SK-N-SH (cell line): ENCODE measurements around the gene RIPOR2. TPM values are rescaled to one million over a fixed set of nuclear protein-coding genes. Genes with fewer than 3 reads are reported as not detected.

Source experiments
- CTCF ChIA-PET: fragments of 300-600, 350-600 bp; formaldehyde crosslinking; extraction: SDS; loops from one replicate; lab custom pipeline; 2021; lab: Yijun Ruan, JAX
- POLR2A ChIA-PET: fragments of 350-600 bp; sonication (Branson Sonifier 250); formaldehyde crosslinking; extraction: SDS; loops from one replicate; lab custom pipeline; 2020; ENCODE audit warnings: antibody characterized with exemption, inconsistent platforms; lab: Yijun Ruan, JAX
- DNase-seq: peaks from one replicate; pipeline ENCODE4 v3.0.0; 2012
- H2AFZ ChIP-seq: fragments of 200-600 bp; sonication (generic); 2 replicates; pipeline ENCODE4 v1.8.1; 2016; ENCODE audit warnings: antibody characterized with exemption, mild to moderate bottlenecking, low read depth
- H3F3A ChIP-seq: fragments of 200-600 bp; sonication (generic); replicated peaks from 2 replicates; pipeline ENCODE3; 2016; ENCODE audit warnings: antibody characterized with exemption, mild to moderate bottlenecking; ENCODE audit not compliant: insufficient read depth
- H3K27ac ChIP-seq, 2 experiments: fragments of 200-500 bp in 1 of 2; fragments of 200-600 bp in 1 of 2; sonication (Bioruptor generic) in 1 of 2; sonication (generic), shearing (Covaris generic) in 1 of 2; 2 replicates each; pipeline versions ENCODE4 v1.5.1 to v1.6.1; 2014 to 2016; ENCODE audit warnings: low read depth in 2 of 2, inconsistent platforms in 1 of 2, low read length in 1 of 2, mild to moderate bottlenecking in 1 of 2, mixed read lengths in 1 of 2
- H3K27me3 ChIP-seq: fragments of 200-600 bp; sonication (generic), shearing (Covaris generic); 2 replicates; pipeline ENCODE4 v1.6.1; 2016; ENCODE audit warnings: mixed run types; ENCODE audit not compliant: insufficient read depth
- H3K36me3 ChIP-seq, 2 experiments: fragments of 200-500 bp in 1 of 2; fragments of 200-600 bp in 1 of 2; sonication (Bioruptor generic) in 1 of 2; sonication (generic) in 1 of 2; replicated peaks in 1 of 2; 2 replicates each; pipeline versions ENCODE3 to v1.5.1; 2014 to 2016; ENCODE audit warnings: low read length in 1 of 2, mild to moderate bottlenecking in 1 of 2; ENCODE audit not compliant: insufficient read depth in 2 of 2, control insufficient read depth in 1 of 2
- H3K4me1 ChIP-seq, 2 experiments: fragments of 200-500 bp in 1 of 2; fragments of 200-600 bp in 1 of 2; sonication (Bioruptor generic) in 1 of 2; sonication (generic), shearing (Covaris generic) in 1 of 2; 2 replicates each; pipeline versions ENCODE4 v1.5.1 to v1.6.1; 2014 to 2016; ENCODE audit warnings: low read depth in 1 of 2, low read length in 1 of 2, mixed run types in 1 of 2; ENCODE audit not compliant: insufficient read depth in 2 of 2, control insufficient read depth in 1 of 2
- H3K4me2 ChIP-seq: fragments of 200-600 bp; sonication (generic), shearing (Covaris generic); 2 replicates; pipeline ENCODE4 v1.6.1; 2017; ENCODE audit warnings: mixed run types
- H3K4me3 ChIP-seq, 2 experiments: fragments of 200-500 bp in 1 of 2; fragments of 200-600 bp in 1 of 2; sonication (Bioruptor generic) in 1 of 2; sonication (generic), shearing (Covaris generic) in 1 of 2; 2 replicates each; pipeline versions ENCODE4 v1.5.1 to v1.8.1; 2014 to 2016; ENCODE audit warnings: low read depth in 2 of 2, inconsistent platforms in 1 of 2, low read length in 1 of 2, mild to moderate bottlenecking in 1 of 2, mixed read lengths in 1 of 2, moderate library complexity in 1 of 2
- H3K79me2 ChIP-seq: fragments of 200-600 bp; sonication (generic); 2 replicates; pipeline ENCODE4 v1.8.1; 2017; ENCODE audit warnings: mild to moderate bottlenecking; ENCODE audit not compliant: insufficient read depth
- H3K9ac ChIP-seq: fragments of 200-600 bp; sonication (generic); 2 replicates; pipeline ENCODE4 v1.6.1; 2017; ENCODE audit warnings: mixed run types
- H3K9me2 ChIP-seq: fragments of 200-600 bp; sonication (generic); 2 replicates; pipeline ENCODE4 v1.6.1; 2017; ENCODE audit warnings: mixed run types
- H3K9me3 ChIP-seq: fragments of 200-600 bp; sonication (generic); 2 replicates; pipeline ENCODE4 v1.6.1; 2017; ENCODE audit warnings: mixed run types, mild to moderate bottlenecking, moderate library complexity
- H4K20me1 ChIP-seq: fragments of 200-600 bp; sonication (generic); 2 replicates; pipeline ENCODE4 v1.6.1; 2017; ENCODE audit warnings: mild to moderate bottlenecking, mixed run types; ENCODE audit not compliant: insufficient read depth
- CHD2 ChIP-seq: fragments of 150-350 bp; IDR thresholded peaks from 2 replicates; pipeline ENCODE4 v1.6.1; 2018; ENCODE audit warnings: low read length; ENCODE audit not compliant: partially characterized antibody
- ELF1 ChIP-seq: IDR thresholded peaks from 2 replicates; pipeline ENCODE4 v1.4.0; 2012
- EP300 ChIP-seq, 2 experiments: IDR thresholded peaks; 2 replicates each; pipeline versions ENCODE4 v1.4.0 to v1.6.1; 2012; ENCODE audit warnings: borderline replicate concordance in 1 of 2, low read depth in 1 of 2, low read length in 1 of 2
- EZH2phosphoT487 ChIP-seq: fragments of 200-600 bp; sonication (generic); IDR thresholded peaks from 2 replicates; pipeline ENCODE4 v1.6.1; 2017; ENCODE audit warnings: low read depth, mixed run types, mild to moderate bottlenecking, antibody characterized with exemption, moderate library complexity, borderline replicate concordance
- FOXJ3 ChIP-seq: sonication (generic); formaldehyde crosslinking; IDR thresholded peaks from 2 replicates; pipeline ENCODE4 v1.5.1; 2020; ENCODE audit warnings: mild to moderate bottlenecking, missing genetic modification reagents
- GABPA ChIP-seq: IDR thresholded peaks from 2 replicates; pipeline ENCODE4 v1.4.0; 2012; ENCODE audit warnings: low read depth, mild to moderate bottlenecking
- JUND ChIP-seq: IDR thresholded peaks from 2 replicates; pipeline ENCODE4 v1.4.0; 2012
- RCOR1 ChIP-seq: fragments of 150-350 bp; IDR thresholded peaks from 2 replicates; pipeline ENCODE4 v1.6.1; 2017; ENCODE audit warnings: antibody characterized with exemption, low read length
- SIN3A ChIP-seq: IDR thresholded peaks from 2 replicates; pipeline ENCODE4 v1.6.1; 2012; ENCODE audit warnings: low read depth, mild to moderate bottlenecking, low read length, moderate library complexity, borderline replicate concordance
- SMC3 ChIP-seq: IDR thresholded peaks from 2 replicates; pipeline ENCODE4 v1.6.1; 2012; ENCODE audit warnings: low read depth, low read length, improper control_type of control experiment
- TEAD4 ChIP-seq: IDR thresholded peaks from 2 replicates; pipeline ENCODE4 v1.4.0; 2012; ENCODE audit warnings: mild to moderate bottlenecking, borderline replicate concordance; ENCODE audit not compliant: insufficient read depth
- USF2 ChIP-seq: fragments of 150-350 bp; IDR thresholded peaks from 2 replicates; pipeline ENCODE4 v1.6.1; 2017; ENCODE audit warnings: antibody characterized with exemption, low read length, low read depth, borderline replicate concordance
- YY1 ChIP-seq: IDR thresholded peaks from 2 replicates; pipeline ENCODE4 v1.4.0; 2012; ENCODE audit warnings: low read depth, mild to moderate bottlenecking
- WGBS: methylation state at CpG from one replicate; pipeline ENCODE4 v1.1.6; 2017; ENCODE audit warnings: low lambda C conversion rate; 5-methylcytosine and 5-hydroxymethylcytosine counted together
- polyA plus RNA-seq, 3 experiments: library from polyadenylated mRNA; depleted of rRNA; stranded (reverse); fragments of >200 nt; gene quantifications; 2 replicates each; pipeline ENCODE4 v1.2.3, GENCODE V29; 2012
- TF ChIP-seq, protein P1 (sequence below): IDR thresholded peaks from 2 replicates; pipeline ENCODE4 v1.6.1; 2012; ENCODE audit warnings: mild to moderate bottlenecking, low read depth, low read length, moderate library complexity
- TF ChIP-seq, protein P2 (sequence below): IDR thresholded peaks from 2 replicates; pipeline ENCODE4; 2012

Gene RIPOR2
- polyA plus RNA-seq, 1 of the 3 experiments (the other 2 are of a cell fraction), result 0.05 TPM

GRCh38 chr6:24833711-24834386, 101.9 kb downstream of the RIPOR2 start:
- Histone ChIP-seq H4K20me1 (no peaks in the 10 kb centered on the region), H3K4me1 (peaks cover 0 to 12% of the 10 kb centered on the region in 2 experiments; a peak in 2 of 4 replicates), H3K27me3 (no peaks in the 10 kb centered on the region), H3K4me3 (no peak overlapping the region), H3K27ac (no peak overlapping the region), H3K36me3 (no peaks in the 10 kb centered on the region), H3K9me2 (no peaks in the 10 kb centered on the region), H2AFZ (no peak overlapping the region), H3K9me3 (no peaks in the 10 kb centered on the region), H3F3A (no peaks in the 10 kb centered on the region), H3K9ac (no peak overlapping the region), H3K79me2 (no peaks in the 10 kb centered on the region), H3K4me2 (no peak overlapping the region)
- DNase-seq, result no peak
- WGBS, result 75% methylated on average over 4 of the region's 4 CpGs
- CTCF ChIA-PET, result interaction anchor here (0.5 to 1.8 kb wide), 4 partner anchors 9 to 237 kb away, joined by 3 to 6 read pairs (median 3); no protein-coding TSS in a partner anchor
- TF ChIP-seq USF2 (no peak), GABPA (no peak), JUND (no peak), EP300 (IDR thresholded peaks at IDR 0.05; ENCODE audit: borderline replicate concordance in 1 of 2, low read depth in 1 of 2, low read length in 1 of 2) (no peak), TEAD4 (no peak), RCOR1 (no peak), EZH2phosphoT487 (no peak), CHD2 (no peak), FOXJ3 (no peak), YY1 (no peak), SIN3A (no peak), ELF1 (no peak), SMC3 (no peak)
- TF ChIP-seq, protein P1, sequence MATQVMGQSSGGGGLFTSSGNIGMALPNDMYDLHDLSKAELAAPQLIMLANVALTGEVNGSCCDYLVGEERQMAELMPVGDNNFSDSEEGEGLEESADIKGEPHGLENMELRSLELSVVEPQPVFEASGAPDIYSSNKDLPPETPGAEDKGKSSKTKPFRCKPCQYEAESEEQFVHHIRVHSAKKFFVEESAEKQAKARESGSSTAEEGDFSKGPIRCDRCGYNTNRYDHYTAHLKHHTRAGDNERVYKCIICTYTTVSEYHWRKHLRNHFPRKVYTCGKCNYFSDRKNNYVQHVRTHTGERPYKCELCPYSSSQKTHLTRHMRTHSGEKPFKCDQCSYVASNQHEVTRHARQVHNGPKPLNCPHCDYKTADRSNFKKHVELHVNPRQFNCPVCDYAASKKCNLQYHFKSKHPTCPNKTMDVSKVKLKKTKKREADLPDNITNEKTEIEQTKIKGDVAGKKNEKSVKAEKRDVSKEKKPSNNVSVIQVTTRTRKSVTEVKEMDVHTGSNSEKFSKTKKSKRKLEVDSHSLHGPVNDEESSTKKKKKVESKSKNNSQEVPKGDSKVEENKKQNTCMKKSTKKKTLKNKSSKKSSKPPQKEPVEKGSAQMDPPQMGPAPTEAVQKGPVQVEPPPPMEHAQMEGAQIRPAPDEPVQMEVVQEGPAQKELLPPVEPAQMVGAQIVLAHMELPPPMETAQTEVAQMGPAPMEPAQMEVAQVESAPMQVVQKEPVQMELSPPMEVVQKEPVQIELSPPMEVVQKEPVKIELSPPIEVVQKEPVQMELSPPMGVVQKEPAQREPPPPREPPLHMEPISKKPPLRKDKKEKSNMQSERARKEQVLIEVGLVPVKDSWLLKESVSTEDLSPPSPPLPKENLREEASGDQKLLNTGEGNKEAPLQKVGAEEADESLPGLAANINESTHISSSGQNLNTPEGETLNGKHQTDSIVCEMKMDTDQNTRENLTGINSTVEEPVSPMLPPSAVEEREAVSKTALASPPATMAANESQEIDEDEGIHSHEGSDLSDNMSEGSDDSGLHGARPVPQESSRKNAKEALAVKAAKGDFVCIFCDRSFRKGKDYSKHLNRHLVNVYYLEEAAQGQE, result no peak
- TF ChIP-seq, protein P2, sequence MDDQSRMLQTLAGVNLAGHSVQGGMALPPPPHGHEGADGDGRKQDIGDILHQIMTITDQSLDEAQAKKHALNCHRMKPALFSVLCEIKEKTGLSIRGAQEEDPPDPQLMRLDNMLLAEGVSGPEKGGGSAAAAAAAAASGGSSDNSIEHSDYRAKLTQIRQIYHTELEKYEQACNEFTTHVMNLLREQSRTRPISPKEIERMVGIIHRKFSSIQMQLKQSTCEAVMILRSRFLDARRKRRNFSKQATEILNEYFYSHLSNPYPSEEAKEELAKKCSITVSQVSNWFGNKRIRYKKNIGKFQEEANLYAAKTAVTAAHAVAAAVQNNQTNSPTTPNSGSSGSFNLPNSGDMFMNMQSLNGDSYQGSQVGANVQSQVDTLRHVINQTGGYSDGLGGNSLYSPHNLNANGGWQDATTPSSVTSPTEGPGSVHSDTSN, result no peak
- POLR2A ChIA-PET, result no interaction called here
